ENCODE measurements around the gene CHMP2A. TPM values are rescaled to one million over a fixed set of nuclear protein-coding genes. Genes with fewer than 3 reads are reported as not detected.

The CHMP2A gene
- total and polyA plus RNA-seq, 2 experiments from 2014 or later = 92.2 to 145 TPM

DNA sequence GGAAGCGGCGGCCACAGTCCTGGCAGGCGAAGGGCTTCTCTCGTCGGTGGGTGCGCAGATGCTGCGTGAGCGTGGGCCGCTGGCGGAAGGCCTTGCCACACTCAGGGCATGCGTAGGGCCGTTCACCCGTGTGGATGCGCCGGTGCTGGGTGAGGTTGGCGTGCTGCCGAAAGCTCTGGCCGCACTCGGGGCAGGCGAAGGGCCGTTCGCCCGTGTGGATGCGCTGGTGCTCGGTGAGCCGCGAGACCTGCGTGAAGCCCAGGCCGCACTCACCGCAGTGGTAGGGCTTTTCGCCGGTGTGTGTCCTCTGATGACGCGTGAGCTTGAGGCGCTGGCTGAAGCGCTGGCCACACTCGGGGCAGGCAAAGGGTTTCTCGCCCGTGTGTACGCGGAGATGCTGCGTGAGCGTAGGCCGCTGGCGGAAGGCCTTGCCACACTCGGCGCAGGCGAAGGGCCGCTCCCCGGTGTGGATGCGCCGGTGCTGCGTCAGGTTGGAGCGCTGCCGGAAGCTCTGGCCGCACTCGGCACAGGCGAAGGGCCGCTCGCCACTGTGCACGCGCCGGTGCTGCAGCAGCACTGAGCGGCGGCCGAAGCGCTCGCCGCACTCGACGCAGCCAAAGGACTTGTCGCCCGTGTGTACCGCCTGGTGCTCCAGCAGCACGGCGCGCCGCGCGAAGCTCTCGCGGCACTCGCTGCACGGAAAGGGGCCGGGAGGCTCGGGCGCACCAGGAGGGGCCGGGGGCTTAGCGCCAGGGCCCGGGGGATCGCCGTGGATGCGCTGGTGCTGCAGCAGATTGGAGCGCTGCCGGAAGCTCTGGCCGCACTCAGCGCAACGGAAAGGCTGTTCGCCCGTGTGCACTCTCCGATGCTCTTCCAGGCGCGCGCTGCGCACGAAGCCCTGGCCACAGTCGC, 7.5 kb upstream of the CHMP2A start:
- peaks cover 48% of the 10 kb centered on the region for H3K27me3 ChIP-seq (ENCODE audit: insufficient read depth)
- H4K20me1 ChIP-seq (replicated peaks; ENCODE audit: insufficient read depth) = no peaks in the 10 kb centered on the region; the same call in 1 of the 2 replicates
- peaks cover 24% of the 10 kb centered on the region for H3K4me1 Mint-ChIP-seq
- peaks cover 46% of the 10 kb centered on the region for H3K27me3 Mint-ChIP-seq (ENCODE audit: insufficient read depth, low read depth, poor library complexity)
- H3K9me3 Mint-ChIP-seq = no peaks in the 10 kb centered on the region
- peak overlapping the region; percentile 76; the same call in 1 of the 2 replicates for H2AFZ ChIP-seq
- H3K4me3 ChIP-seq = peak overlapping the region; percentile 65
- TF ChIP-seq ZNF114 (CRISPR knock-in tag; IDR thresholded peaks at IDR 0.05) = no peak
- 0 out of 2 replicates have a peak, but pooled peaks have one; percentile 44 for TF ChIP-seq CREB1 (CRISPR knock-in tag; IDR thresholded peaks at IDR 0.05; ENCODE audit: low read depth)
- 0 out of 2 replicates have a peak, but pooled peaks have one; percentile 6 for TF ChIP-seq POLR2AphosphoS5 (IDR thresholded peaks at IDR 0.05; ENCODE audit: low read depth)
- TF ChIP-seq, protein P1, sequence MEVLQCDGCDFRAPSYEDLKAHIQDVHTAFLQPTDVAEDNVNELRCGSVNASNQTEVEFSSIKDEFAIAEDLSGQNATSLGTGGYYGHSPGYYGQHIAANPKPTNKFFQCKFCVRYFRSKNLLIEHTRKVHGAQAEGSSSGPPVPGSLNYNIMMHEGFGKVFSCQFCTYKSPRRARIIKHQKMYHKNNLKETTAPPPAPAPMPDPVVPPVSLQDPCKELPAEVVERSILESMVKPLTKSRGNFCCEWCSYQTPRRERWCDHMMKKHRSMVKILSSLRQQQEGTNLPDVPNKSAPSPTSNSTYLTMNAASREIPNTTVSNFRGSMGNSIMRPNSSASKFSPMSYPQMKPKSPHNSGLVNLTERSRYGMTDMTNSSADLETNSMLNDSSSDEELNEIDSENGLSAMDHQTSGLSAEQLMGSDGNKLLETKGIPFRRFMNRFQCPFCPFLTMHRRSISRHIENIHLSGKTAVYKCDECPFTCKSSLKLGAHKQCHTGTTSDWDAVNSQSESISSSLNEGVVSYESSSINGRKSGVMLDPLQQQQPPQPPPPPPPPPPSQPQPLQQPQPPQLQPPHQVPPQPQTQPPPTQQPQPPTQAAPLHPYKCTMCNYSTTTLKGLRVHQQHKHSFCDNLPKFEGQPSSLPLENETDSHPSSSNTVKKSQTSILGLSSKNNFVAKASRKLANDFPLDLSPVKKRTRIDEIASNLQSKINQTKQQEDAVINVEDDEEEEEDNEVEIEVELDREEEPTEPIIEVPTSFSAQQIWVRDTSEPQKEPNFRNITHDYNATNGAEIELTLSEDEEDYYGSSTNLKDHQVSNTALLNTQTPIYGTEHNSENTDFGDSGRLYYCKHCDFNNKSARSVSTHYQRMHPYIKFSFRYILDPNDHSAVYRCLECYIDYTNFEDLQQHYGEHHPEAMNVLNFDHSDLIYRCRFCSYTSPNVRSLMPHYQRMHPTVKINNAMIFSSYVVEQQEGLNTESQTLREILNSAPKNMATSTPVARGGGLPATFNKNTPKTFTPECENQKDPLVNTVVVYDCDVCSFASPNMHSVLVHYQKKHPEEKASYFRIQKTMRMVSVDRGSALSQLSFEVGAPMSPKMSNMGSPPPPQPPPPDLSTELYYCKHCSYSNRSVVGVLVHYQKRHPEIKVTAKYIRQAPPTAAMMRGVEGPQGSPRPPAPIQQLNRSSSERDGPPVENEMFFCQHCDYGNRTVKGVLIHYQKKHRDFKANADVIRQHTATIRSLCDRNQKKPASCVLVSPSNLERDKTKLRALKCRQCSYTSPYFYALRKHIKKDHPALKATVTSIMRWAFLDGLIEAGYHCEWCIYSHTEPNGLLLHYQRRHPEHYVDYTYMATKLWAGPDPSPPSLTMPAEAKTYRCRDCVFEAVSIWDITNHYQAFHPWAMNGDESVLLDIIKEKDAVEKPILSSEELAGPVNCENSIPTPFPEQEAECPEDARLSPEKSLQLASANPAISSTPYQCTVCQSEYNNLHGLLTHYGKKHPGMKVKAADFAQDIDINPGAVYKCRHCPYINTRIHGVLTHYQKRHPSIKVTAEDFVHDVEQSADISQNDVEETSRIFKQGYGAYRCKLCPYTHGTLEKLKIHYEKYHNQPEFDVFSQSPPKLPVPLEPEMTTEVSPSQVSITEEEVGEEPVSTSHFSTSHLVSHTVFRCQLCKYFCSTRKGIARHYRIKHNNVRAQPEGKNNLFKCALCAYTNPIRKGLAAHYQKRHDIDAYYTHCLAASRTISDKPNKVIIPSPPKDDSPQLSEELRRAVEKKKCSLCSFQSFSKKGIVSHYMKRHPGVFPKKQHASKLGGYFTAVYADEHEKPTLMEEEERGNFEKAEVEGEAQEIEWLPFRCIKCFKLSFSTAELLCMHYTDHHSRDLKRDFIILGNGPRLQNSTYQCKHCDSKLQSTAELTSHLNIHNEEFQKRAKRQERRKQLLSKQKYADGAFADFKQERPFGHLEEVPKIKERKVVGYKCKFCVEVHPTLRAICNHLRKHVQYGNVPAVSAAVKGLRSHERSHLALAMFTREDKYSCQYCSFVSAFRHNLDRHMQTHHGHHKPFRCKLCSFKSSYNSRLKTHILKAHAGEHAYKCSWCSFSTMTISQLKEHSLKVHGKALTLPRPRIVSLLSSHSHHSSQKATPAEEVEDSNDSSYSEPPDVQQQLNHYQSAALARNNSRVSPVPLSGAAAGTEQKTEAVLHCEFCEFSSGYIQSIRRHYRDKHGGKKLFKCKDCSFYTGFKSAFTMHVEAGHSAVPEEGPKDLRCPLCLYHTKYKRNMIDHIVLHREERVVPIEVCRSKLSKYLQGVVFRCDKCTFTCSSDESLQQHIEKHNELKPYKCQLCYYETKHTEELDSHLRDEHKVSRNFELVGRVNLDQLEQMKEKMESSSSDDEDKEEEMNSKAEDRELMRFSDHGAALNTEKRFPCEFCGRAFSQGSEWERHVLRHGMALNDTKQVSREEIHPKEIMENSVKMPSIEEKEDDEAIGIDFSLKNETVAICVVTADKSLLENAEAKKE (CRISPR knock-in tag; IDR thresholded peaks at IDR 0.05) = no peak
- TF ChIP-seq JUNB (IDR thresholded peaks at IDR 0.05; ENCODE audit: unreplicated experiment) = no peak
- no peak for TF ChIP-seq ZNF331 (CRISPR knock-in tag; IDR thresholded peaks at IDR 0.05; ENCODE audit: low read depth)
- TF ChIP-seq STAT1 (IDR thresholded peaks at IDR 0.05; ENCODE audit: unreplicated experiment) = no peak
- TF ChIP-seq, protein P2, sequence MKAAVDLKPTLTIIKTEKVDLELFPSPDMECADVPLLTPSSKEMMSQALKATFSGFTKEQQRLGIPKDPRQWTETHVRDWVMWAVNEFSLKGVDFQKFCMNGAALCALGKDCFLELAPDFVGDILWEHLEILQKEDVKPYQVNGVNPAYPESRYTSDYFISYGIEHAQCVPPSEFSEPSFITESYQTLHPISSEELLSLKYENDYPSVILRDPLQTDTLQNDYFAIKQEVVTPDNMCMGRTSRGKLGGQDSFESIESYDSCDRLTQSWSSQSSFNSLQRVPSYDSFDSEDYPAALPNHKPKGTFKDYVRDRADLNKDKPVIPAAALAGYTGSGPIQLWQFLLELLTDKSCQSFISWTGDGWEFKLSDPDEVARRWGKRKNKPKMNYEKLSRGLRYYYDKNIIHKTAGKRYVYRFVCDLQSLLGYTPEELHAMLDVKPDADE (IDR thresholded peaks at IDR 0.05) = no peak
- TF ChIP-seq EZH2 (IDR thresholded peaks at IDR 0.05; ENCODE audit: low read depth, unreplicated experiment) = no peak
- TF ChIP-seq, protein P3, sequence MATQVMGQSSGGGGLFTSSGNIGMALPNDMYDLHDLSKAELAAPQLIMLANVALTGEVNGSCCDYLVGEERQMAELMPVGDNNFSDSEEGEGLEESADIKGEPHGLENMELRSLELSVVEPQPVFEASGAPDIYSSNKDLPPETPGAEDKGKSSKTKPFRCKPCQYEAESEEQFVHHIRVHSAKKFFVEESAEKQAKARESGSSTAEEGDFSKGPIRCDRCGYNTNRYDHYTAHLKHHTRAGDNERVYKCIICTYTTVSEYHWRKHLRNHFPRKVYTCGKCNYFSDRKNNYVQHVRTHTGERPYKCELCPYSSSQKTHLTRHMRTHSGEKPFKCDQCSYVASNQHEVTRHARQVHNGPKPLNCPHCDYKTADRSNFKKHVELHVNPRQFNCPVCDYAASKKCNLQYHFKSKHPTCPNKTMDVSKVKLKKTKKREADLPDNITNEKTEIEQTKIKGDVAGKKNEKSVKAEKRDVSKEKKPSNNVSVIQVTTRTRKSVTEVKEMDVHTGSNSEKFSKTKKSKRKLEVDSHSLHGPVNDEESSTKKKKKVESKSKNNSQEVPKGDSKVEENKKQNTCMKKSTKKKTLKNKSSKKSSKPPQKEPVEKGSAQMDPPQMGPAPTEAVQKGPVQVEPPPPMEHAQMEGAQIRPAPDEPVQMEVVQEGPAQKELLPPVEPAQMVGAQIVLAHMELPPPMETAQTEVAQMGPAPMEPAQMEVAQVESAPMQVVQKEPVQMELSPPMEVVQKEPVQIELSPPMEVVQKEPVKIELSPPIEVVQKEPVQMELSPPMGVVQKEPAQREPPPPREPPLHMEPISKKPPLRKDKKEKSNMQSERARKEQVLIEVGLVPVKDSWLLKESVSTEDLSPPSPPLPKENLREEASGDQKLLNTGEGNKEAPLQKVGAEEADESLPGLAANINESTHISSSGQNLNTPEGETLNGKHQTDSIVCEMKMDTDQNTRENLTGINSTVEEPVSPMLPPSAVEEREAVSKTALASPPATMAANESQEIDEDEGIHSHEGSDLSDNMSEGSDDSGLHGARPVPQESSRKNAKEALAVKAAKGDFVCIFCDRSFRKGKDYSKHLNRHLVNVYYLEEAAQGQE (IDR thresholded peaks at IDR 0.05; ENCODE audit: unreplicated experiment) = no peak
- TF ChIP-seq, protein P4, sequence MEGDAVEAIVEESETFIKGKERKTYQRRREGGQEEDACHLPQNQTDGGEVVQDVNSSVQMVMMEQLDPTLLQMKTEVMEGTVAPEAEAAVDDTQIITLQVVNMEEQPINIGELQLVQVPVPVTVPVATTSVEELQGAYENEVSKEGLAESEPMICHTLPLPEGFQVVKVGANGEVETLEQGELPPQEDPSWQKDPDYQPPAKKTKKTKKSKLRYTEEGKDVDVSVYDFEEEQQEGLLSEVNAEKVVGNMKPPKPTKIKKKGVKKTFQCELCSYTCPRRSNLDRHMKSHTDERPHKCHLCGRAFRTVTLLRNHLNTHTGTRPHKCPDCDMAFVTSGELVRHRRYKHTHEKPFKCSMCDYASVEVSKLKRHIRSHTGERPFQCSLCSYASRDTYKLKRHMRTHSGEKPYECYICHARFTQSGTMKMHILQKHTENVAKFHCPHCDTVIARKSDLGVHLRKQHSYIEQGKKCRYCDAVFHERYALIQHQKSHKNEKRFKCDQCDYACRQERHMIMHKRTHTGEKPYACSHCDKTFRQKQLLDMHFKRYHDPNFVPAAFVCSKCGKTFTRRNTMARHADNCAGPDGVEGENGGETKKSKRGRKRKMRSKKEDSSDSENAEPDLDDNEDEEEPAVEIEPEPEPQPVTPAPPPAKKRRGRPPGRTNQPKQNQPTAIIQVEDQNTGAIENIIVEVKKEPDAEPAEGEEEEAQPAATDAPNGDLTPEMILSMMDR (conservative IDR thresholded peaks at IDR 0.05; ENCODE audit: low read depth in 2 of 2) = no peak
- no peak for TF ChIP-seq EZH2phosphoT487 (IDR thresholded peaks at IDR 0.05; ENCODE audit: unreplicated experiment)
- ATAC-seq (peak; percentile 29), DNase-seq (ENCODE audit: low spot score) (peak; percentile 78)
- H3K36me3 ChIP-seq (ENCODE audit: insufficient read depth) = no peaks in the 10 kb centered on the region
- peaks cover 26% of the 10 kb centered on the region for H3K36me3 Mint-ChIP-seq (ENCODE audit: low read depth)
- peaks cover 8% of the 10 kb centered on the region for H3K79me2 ChIP-seq (replicated peaks; ENCODE audit: insufficient read depth)
- no peak overlapping the region for H3K27ac ChIP-seq (ENCODE audit: low read depth)
- peaks cover 5% of the 10 kb centered on the region; the same call in 1 of the 2 replicates for H3K9me2 ChIP-seq (ENCODE audit: insufficient read depth)
- peak overlapping the region; percentile 88; the same call in 1 of the 2 replicates for H3K27ac Mint-ChIP-seq
- H3K4me3 Mint-ChIP-seq = peak overlapping the region; percentile 80
- peaks cover 23% of the 10 kb centered on the region for H3F3A ChIP-seq (replicated peaks; ENCODE audit: low read depth)
- peaks cover 14% of the 10 kb centered on the region; the same call in 1 of the 2 replicates for H3K4me1 ChIP-seq (ENCODE audit: insufficient read depth)
- H3K4me2 ChIP-seq = peak overlapping the region; percentile 93

Data from GM23338 (cell line).